GM21381 (cell line): ENCODE measurements around the gene NCKAP1.

Source experiments
- ATAC-seq: cut with Tn5 transposase; IDR thresholded peaks from one replicate; pipeline ENCODE4 v1.9.1; 2021; ENCODE audit warnings: mild to moderate bottlenecking, moderate library complexity; ENCODE audit not compliant: unreplicated experiment

Gene NCKAP1

GRCh38 chr2:182951948-182952663, 86.2 kb downstream of the NCKAP1 start:
- peak; percentile 69 for ATAC-seq

- no peak for ATAC-seq
Observed at GRCh38 chr2:182950546-182950945, 87.7 kb downstream of the NCKAP1 start.

GRCh38 chr2:182949572-182950189, 88.6 kb downstream of the NCKAP1 start:
- no peak for ATAC-seq

- ATAC-seq = no peak
Observed at GRCh38 chr2:182949052-182949451, 89.2 kb downstream of the NCKAP1 start.

- no peak for ATAC-seq
Observed at GRCh38 chr2:182946958-182947369, 91.3 kb downstream of the NCKAP1 start.

GRCh38 chr2:182943339-182943738, 94.9 kb downstream of the NCKAP1 start:
- ATAC-seq = no peak

GRCh38 chr2:182942756-182943155, 95.5 kb downstream of the NCKAP1 start:
- no peak for ATAC-seq

- no peak for ATAC-seq
Observed at GRCh38 chr2:182941919-182942318, 96.3 kb downstream of the NCKAP1 start.

- no peak for ATAC-seq
Observed at GRCh38 chr2:182941121-182941722, 97.0 kb downstream of the NCKAP1 start.

GRCh38 chr2:182937870-182938269, 100.4 kb downstream of the NCKAP1 start:
- ATAC-seq = no peak

GRCh38 chr2:182933629-182934028, 104.6 kb downstream of the NCKAP1 start:
- ATAC-seq = peak; percentile 78

GRCh38 chr2:182929972-182930371, 108.3 kb downstream of the NCKAP1 start:
- ATAC-seq = no peak

GRCh38 chr2:182924306-182924705, 114.0 kb downstream of the NCKAP1 start:
- no peak for ATAC-seq

GRCh38 chr2:182921234-182921633, 117.0 kb downstream of the NCKAP1 start:
- ATAC-seq = no peak

- ATAC-seq = peak; percentile 48
Observed at GRCh38 chr2:182920631-182921056, 117.6 kb downstream of the NCKAP1 start.

GRCh38 chr2:182920089-182920488, 118.2 kb downstream of the NCKAP1 start:
- no peak for ATAC-seq

GRCh38 chr2:182918961-182919652, 119.2 kb downstream of the NCKAP1 start:
- ATAC-seq = no peak

- ATAC-seq = no peak
Observed at GRCh38 chr2:182917924-182918323, 120.3 kb downstream of the NCKAP1 start.

- no peak for ATAC-seq
Observed at GRCh38 chr2:182916417-182916816, 121.8 kb downstream of the NCKAP1 start.

GRCh38 chr2:182915369-182916326, 122.6 kb downstream of the NCKAP1 start:
- no peak for ATAC-seq
